ENCODE results near the gene OVCH2.
A peak's percentile ranks its signal among the peaks of the same experiment; 100 is the strongest.
"Not testable (repeated sequence)": the region's sequence is repeated elsewhere in the genome, so short reads cannot be mapped to it uniquely, and the experiment has no call there.

Gene OVCH2

GRCh38 chr11:7672276-7672959 is 33.9 kb downstream of the OVCH2 start:
- DNase-seq (ENCODE audit: low read depth in 3 of 3, low spot score in 1 of 3): no peak

- no peak for DNase-seq (ENCODE audit: low read depth in 3 of 3, low spot score in 1 of 3)
These were observed 34.7 kb downstream of the OVCH2 start for GRCh38 chr11:7671347-7672215.

- DNase-seq (ENCODE audit: low read depth in 3 of 3, low spot score in 1 of 3): no peak
These were observed 35.6 kb downstream of the OVCH2 start for GRCh38 chr11:7670641-7671040.

- no peak for DNase-seq (ENCODE audit: low read depth in 3 of 3, low spot score in 1 of 3)
These were observed 37.4 kb downstream of the OVCH2 start for GRCh38 chr11:7668911-7669310.

GRCh38 chr11:7668464-7668863 is 37.8 kb downstream of the OVCH2 start:
- no peak for DNase-seq (ENCODE audit: low read depth in 3 of 3, low spot score in 1 of 3)

- DNase-seq (ENCODE audit: low read depth in 3 of 3, low spot score in 1 of 3): no peak
These were observed 38.8 kb downstream of the OVCH2 start for GRCh38 chr11:7667460-7667859.

GRCh38 chr11:7666292-7666866 is 39.9 kb downstream of the OVCH2 start:
- DNase-seq (ENCODE audit: low read depth in 3 of 3, low spot score in 1 of 3): no peak

GRCh38 chr11:7665473-7666291 is 40.6 kb downstream of the OVCH2 start:
- peak; percentile 18 to 62 (median 29) for DNase-seq (ENCODE audit: low read depth in 3 of 3, low spot score in 1 of 3)

GRCh38 chr11:7664867-7665266 is 41.4 kb downstream of the OVCH2 start:
- DNase-seq (ENCODE audit: low read depth in 3 of 3, low spot score in 1 of 3): no peak

GRCh38 chr11:7663531-7663930 is 42.7 kb downstream of the OVCH2 start:
- not testable (repeated sequence) for DNase-seq (ENCODE audit: low read depth in 3 of 3, low spot score in 1 of 3)

GRCh38 chr11:7657306-7658025 is 48.8 kb downstream of the OVCH2 start:
- no peak for DNase-seq (ENCODE audit: low read depth in 3 of 3, low spot score in 1 of 3)

GRCh38 chr11:7656704-7657103 is 49.6 kb downstream of the OVCH2 start:
- DNase-seq (ENCODE audit: low read depth in 3 of 3, low spot score in 1 of 3): no peak

GRCh38 chr11:7655253-7656217 is 50.7 kb downstream of the OVCH2 start:
- no peak for DNase-seq (ENCODE audit: low read depth in 3 of 3, low spot score in 1 of 3)

GRCh38 chr11:7654195-7654705 is 52.0 kb downstream of the OVCH2 start:
- DNase-seq (ENCODE audit: low read depth in 3 of 3, low spot score in 1 of 3): no peak

- no peak for DNase-seq (ENCODE audit: low read depth in 3 of 3, low spot score in 1 of 3)
These were observed 54.6 kb downstream of the OVCH2 start for GRCh38 chr11:7651700-7652099.

GRCh38 chr11:7651140-7651551 is 55.1 kb downstream of the OVCH2 start:
- DNase-seq (ENCODE audit: low read depth in 3 of 3, low spot score in 1 of 3): no peak

- no peak for DNase-seq (ENCODE audit: low read depth in 3 of 3, low spot score in 1 of 3)
These were observed 58.0 kb downstream of the OVCH2 start for GRCh38 chr11:7648264-7648663.

- no peak for DNase-seq (ENCODE audit: low read depth in 3 of 3, low spot score in 1 of 3)
These were observed 59.4 kb downstream of the OVCH2 start for GRCh38 chr11:7646866-7647265.

GRCh38 chr11:7645206-7645605 is 61.1 kb downstream of the OVCH2 start:
- no peak for DNase-seq (ENCODE audit: low read depth in 3 of 3, low spot score in 1 of 3)
